Bronchus fibroblast of lung (primary cell): ENCODE results near the gene TMTC3. TPM values are rescaled to one million over a fixed set of nuclear protein-coding genes. Genes with fewer than 3 reads are reported as not detected.

ENCODE experiments used
- total RNA-seq: library from RNA; depleted of rRNA; stranded (reverse); fragments of >200 nt; gene quantifications from 2 replicates; pipeline ENCODE4 v1.2.3, GENCODE V29; 2015

Gene TMTC3
- total RNA-seq = 15.8 and 24.2 TPM in 2 replicates

GRCh38 chr12:88141774-88142609 lies at the start of gene TMTC3, which contains the start of gene CEP290:
Gene TMTC3 (plus strand): TSS chr12:88142307. CDS start chr12:88148316, 6,009 bp downstream.
Gene CEP290 (minus strand): TSS chr12:88142088. CDS start chr12:88141307, 781 bp downstream.

Other genes starting within 250 kb of the TMTC3 start
- not detected in 2 replicates for gene C12orf50, start 112.9 kb upstream of the TMTC3 start, total RNA-seq
- gene CEP290, start 219 bp upstream of the TMTC3 start, total RNA-seq = 7.0 and 8.1 TPM in 2 replicates